GM12878 (cell line): Measurements from ENCODE around the gene HIVEP3. TPM values are rescaled to one million over a fixed set of nuclear protein-coding genes. Genes with fewer than 3 reads are reported as not detected.

Experiments used
- ATAC-seq: fragments of 200-7000 bp; cut with Tn5 transposase; 3 replicates; pipeline ENCODE4 v1.9.1; 2020; ENCODE audit warnings: mild to moderate bottlenecking, moderate library complexity
- BruUV-seq: library from RNA; stranded (reverse); fragments of 400-500 nt; replicated peaks from 2 replicates; lab custom pipeline; 2021; lab: Mats Ljungman, UMichigan
- CTCF ChIA-PET: fragments of 300-600 bp; sonication (Branson Sonifier 250); formaldehyde crosslinking; extraction: SDS; loops from one replicate; lab custom pipeline; 2021; ENCODE audit warnings: inconsistent platforms; lab: Yijun Ruan, JAX
- POLR2A ChIA-PET: fragments of 350-600 bp; formaldehyde crosslinking; extraction: SDS; loops from one replicate; lab custom pipeline; 2021; ENCODE audit warnings: inconsistent platforms; lab: Charles Lee
- RAD21 ChIA-PET: fragments of 300-600 bp; sonication (Branson Sonifier 250); formaldehyde crosslinking; loops from one replicate; lab custom pipeline; 2023; ENCODE audit warnings: antibody characterized with exemption; ENCODE audit not compliant: unreplicated experiment; lab: Charles Lee
- SMC1A ChIA-PET: fragments of 300-600 bp; sonication (Branson Sonifier 250); formaldehyde crosslinking; loops from one replicate; lab custom pipeline; 2023; ENCODE audit not compliant: unreplicated experiment, uncharacterized antibody; lab: Charles Lee
- DNase-seq: peaks from one replicate; pipeline ENCODE4 v3.0.0-alpha.2; 2011; ENCODE audit warnings: low read depth, low spot score
- FAIRE-seq: peaks from 3 replicates; lab custom pipeline; 2011; peaks lifted over from hg19 to GRCh38; lab: Jason Lieb, UNC
- H2AFZ ChIP-seq: 2 replicates; pipeline ENCODE4 v1.6.0; 2011; ENCODE audit warnings: low read depth, low read length, control low read depth; ENCODE audit not compliant: control insufficient read depth
- H3K27ac ChIP-seq: 2 replicates; pipeline ENCODE4 v1.5.1; 2011; ENCODE audit warnings: control low read depth; ENCODE audit not compliant: control insufficient read depth, insufficient read depth
- H3K27me3 ChIP-seq, 2 experiments: replicated peaks in 1 of 2; 2 replicates each; pipeline versions ENCODE4 v1.6.0 to v1.6.1; 2011; ENCODE audit warnings: low read length in 1 of 2; ENCODE audit not compliant: control insufficient read depth in 2 of 2, insufficient read depth in 2 of 2
- H3K36me3 ChIP-seq, 2 experiments: 2 replicates each; pipeline ENCODE4 v1.5.1; 2011; ENCODE audit warnings: low read length in 1 of 2; ENCODE audit not compliant: control insufficient read depth in 2 of 2, insufficient read depth in 2 of 2
- H3K4me1 ChIP-seq: 2 replicates; pipeline ENCODE4 v1.6.1; 2011; ENCODE audit warnings: mild to moderate bottlenecking, low read length, moderate library complexity, mixed read lengths; ENCODE audit not compliant: control insufficient read depth, insufficient read depth
- H3K4me2 ChIP-seq: 2 replicates; pipeline ENCODE4 v1.6.0; 2011; ENCODE audit warnings: control low read depth; ENCODE audit not compliant: control insufficient read depth, insufficient read depth
- H3K4me3 ChIP-seq: fragments of 200-600 bp; sonication (generic); 2 replicates; pipeline ENCODE4 v1.5.1; 2016
- H3K79me2 ChIP-seq: 2 replicates; pipeline ENCODE4 v1.6.0; 2011; ENCODE audit warnings: low read length; ENCODE audit not compliant: control insufficient read depth, insufficient read depth
- H3K9ac ChIP-seq: 2 replicates; pipeline ENCODE4 v1.8.0; 2011; ENCODE audit warnings: low read length, control low read depth, mixed read lengths; ENCODE audit not compliant: control insufficient read depth, insufficient read depth
- H3K9me3 ChIP-seq: replicated peaks from 3 replicates; pipeline ENCODE4 v1.5.1; 2011; ENCODE audit warnings: mild to moderate bottlenecking, low read length; ENCODE audit not compliant: control insufficient read depth, insufficient read depth
- H4K20me1 ChIP-seq: 2 replicates; pipeline ENCODE4 v1.6.0; 2011; ENCODE audit not compliant: control insufficient read depth, insufficient read depth
- ASH2L ChIP-seq: fragments of 300-600, 200-600 bp; sonication (generic); IDR thresholded peaks from 2 replicates; pipeline ENCODE4 v1.6.1; 2017; ENCODE audit warnings: low read depth, mild to moderate bottlenecking, borderline replicate concordance
- BCL3 ChIP-seq: IDR thresholded peaks from 2 replicates; pipeline ENCODE4 v1.6.1; 2011; ENCODE audit warnings: borderline replicate concordance, low read depth, mild to moderate bottlenecking, moderate library complexity, low read length; ENCODE audit not compliant: insufficient read depth, poor library complexity, severe bottlenecking
- CHD1 ChIP-seq: IDR thresholded peaks from 2 replicates; pipeline ENCODE4 v1.6.1; 2012; ENCODE audit warnings: low read depth, low read length, improper control_type of control experiment
- GABPA ChIP-seq: IDR thresholded peaks from 2 replicates; pipeline ENCODE4 v1.6.1; 2014; ENCODE audit warnings: antibody characterized with exemption, low read depth, mild to moderate bottlenecking, inconsistent platforms
- KAT2A ChIP-seq: conservative IDR thresholded peaks from 2 replicates; pipeline ENCODE4 v1.6.1; 2011; ENCODE audit warnings: low read depth, low read length; ENCODE audit not compliant: control insufficient read depth
- MTA3 ChIP-seq: IDR thresholded peaks from 2 replicates; pipeline ENCODE4 v1.6.1; 2012; ENCODE audit warnings: low read length, inconsistent platforms, borderline replicate concordance
- NR2C1 ChIP-seq: fragments of 450-650 bp; IDR thresholded peaks from 2 replicates; pipeline ENCODE4 v1.6.1; 2017; ENCODE audit warnings: antibody characterized with exemption, mild to moderate bottlenecking, moderate library complexity
- RAD21 ChIP-seq: IDR thresholded peaks from 2 replicates; pipeline ENCODE4 v1.6.1; 2011; ENCODE audit warnings: mild to moderate bottlenecking, low read depth, low read length, moderate library complexity; ENCODE audit not compliant: insufficient read depth
- SMARCA5 ChIP-seq: fragments of 450-650 bp; IDR thresholded peaks from 2 replicates; pipeline ENCODE4 v1.6.1; 2017; ENCODE audit warnings: mild to moderate bottlenecking
- SUZ12 ChIP-seq: fragments of 200-600 bp; sonication (generic); IDR thresholded peaks from one replicate; pipeline ENCODE4 v1.6.1; 2018; ENCODE audit warnings: antibody characterized with exemption, mild to moderate bottlenecking; ENCODE audit not compliant: unreplicated experiment
- TBL1XR1 ChIP-seq: IDR thresholded peaks from 2 replicates; pipeline ENCODE4 v1.6.1; 2012; ENCODE audit warnings: low read depth, low read length, improper control_type of control experiment
- TCF3 ChIP-seq: IDR thresholded peaks from 2 replicates; pipeline ENCODE4 v1.6.1; 2012; ENCODE audit warnings: low read depth, mild to moderate bottlenecking, low read length, borderline replicate concordance; ENCODE audit not compliant: insufficient read depth
- YBX1 ChIP-seq: fragments of 450-650 bp; IDR thresholded peaks from 2 replicates; pipeline ENCODE4 v1.6.1; 2016; ENCODE audit warnings: antibody characterized with exemption
- ZBED1 ChIP-seq: IDR thresholded peaks from 2 replicates; pipeline ENCODE4 v1.6.1; 2016; ENCODE audit warnings: borderline replicate concordance
- ZNF217 ChIP-seq: fragments of 450-650 bp; IDR thresholded peaks from 2 replicates; pipeline ENCODE4 v1.6.1; 2017; ENCODE audit warnings: antibody characterized with exemption, mild to moderate bottlenecking
- ZNF274 ChIP-seq: IDR thresholded peaks from one replicate; pipeline ENCODE4 v1.8.0; 2011; ENCODE audit not compliant: insufficient read length, insufficient read depth
- ZNF592 ChIP-seq: fragments of 450-650 bp; IDR thresholded peaks from 2 replicates; pipeline ENCODE4 v1.6.1; 2017; ENCODE audit warnings: mild to moderate bottlenecking, moderate library complexity
- ZSCAN29 ChIP-seq: fragments of 450-650 bp; IDR thresholded peaks from 2 replicates; pipeline ENCODE4 v1.6.1; 2017; ENCODE audit warnings: mild to moderate bottlenecking, moderate library complexity
- WGBS: methylation state at CpG from one replicate; pipeline ENCODE4 v1.1.6; 2016; ENCODE audit warnings: low lambda C conversion rate; ENCODE audit not compliant: insufficient replicate concordance, insufficient coverage; ENCODE audit errors: missing lambda C conversion rate; 5-methylcytosine and 5-hydroxymethylcytosine counted together
- in situ Hi-C: fragments of 300-500 bp; cut with MboI; formaldehyde crosslinking; loops from 9 replicates; pipeline ENCODE4 v1.14.3; 2018; ENCODE audit warnings: mixed read lengths
- intact Hi-C: fragments of 100-400 bp; cut with micrococcal nuclease; formaldehyde crosslinking; loops from one replicate; pipeline ENCODE4 v1.14.2; 2022; ENCODE audit not compliant: unreplicated experiment
- polyA plus RNA-seq, 11 experiments: library from polyadenylated mRNA; depleted of rRNA in 4 of 11; unstranded in 6 of 11; stranded (reverse) in 5 of 11; fragments of >200 nt; fragmentation: Nextera tagmentation in 4 of 11; fragmentation: Illumina TruSeq in 1 of 11; extraction: Ambion mirVana in 4 of 11; extraction: Trizol in 1 of 11; gene quantifications; 1 replicate in 1 of 11; 2 replicates in 10 of 11; pipeline versions ENCODE4 v1.2.1 to v1.2.3, GENCODE V29; 2011 to 2016; ENCODE audit warnings: inconsistent platforms in 2 of 11, missing spikeins in 2 of 11, low read depth in 1 of 11
- total RNA-seq, 4 experiments: library from RNA; depleted of rRNA in 3 of 4; stranded (reverse); fragments of >200 nt in 3 of 4; fragmentation: Illumina TruSeq in 1 of 4; extraction: Trizol in 1 of 4; gene quantifications; 2 replicates each; pipeline versions ENCODE4 v1.2.1 to v1.2.3, GENCODE V29; 2013 to 2021

HIVEP3 gene
- total and polyA plus RNA-seq, 10 of the 15 experiments (the other 5 are each of a cell fraction or from before 2014, with no cell fraction given), result 1.8 to 13.6 (median 3.8) TPM

- H4K20me1 ChIP-seq, result no peaks in the 10 kb centered on the region
- no peak for ATAC-seq
- peaks cover 0 to 1% of the 10 kb centered on the region in 2 experiments; a peak in 1 of 4 replicates for H3K27me3 ChIP-seq
- H3K4me2 ChIP-seq, result no peak overlapping the region
- no peak for DNase-seq
- no TSS peak for BruUV-seq
- 50% methylated on average over 2 of the region's 2 CpGs for WGBS
- no peak overlapping the region for H3K9ac ChIP-seq
- CTCF ChIA-PET, result interaction anchor here (0.6 to 7.4 kb wide), 7 partner anchors 8 to 58 kb away, joined by 3 to 59 read pairs (median 6); partner anchors contain the start of gene EDN2
- H2AFZ ChIP-seq, result no peak overlapping the region
- H3K79me2 ChIP-seq, result no peaks in the 10 kb centered on the region
- RAD21 ChIA-PET, result interaction anchor here (1.0 kb wide), 1 partner anchor 18 kb away, joined by 3 read pairs; no protein-coding TSS in a partner anchor
- intact Hi-C loops, result no loop called here
- H3K4me3 ChIP-seq, result no peak overlapping the region
- FAIRE-seq, result no peak
- peaks cover 19% of the 10 kb centered on the region for H3K4me1 ChIP-seq
- no peaks in the 10 kb centered on the region for H3K9me3 ChIP-seq
- H3K36me3 ChIP-seq, result no peaks in the 10 kb centered on the region
- in situ Hi-C loops, result no loop called here
- POLR2A ChIA-PET, result interaction anchor here (1.2 kb wide), 1 partner anchor 9 kb away, joined by 3 read pairs; no protein-coding TSS in a partner anchor
- SMC1A ChIA-PET, result interaction anchor here (1.2 to 1.6 kb wide), 2 partner anchors 20 to 25 kb away, joined by 3 read pairs; no protein-coding TSS in a partner anchor
- TF ChIP-seq KAT2A (no peak), BCL3 (no peak), SUZ12 (no peak), TCF3 (no peak), GABPA (no peak), YBX1 (no peak), ASH2L (no peak), ZNF217 (no peak), ZBED1 (no peak), ZSCAN29 (no peak), NR2C1 (no peak), SMARCA5 (no peak), MTA3 (no peak), ZNF592 (no peak), ZNF274 (no peak), CHD1 (no peak), RAD21 (no peak), TBL1XR1 (no peak)
- no peak overlapping the region for H3K27ac ChIP-seq
Measured at GRCh38 chr1:41490911-41491310, 427.8 kb downstream of the HIVEP3 start.
